GM21515 (cell line): Measurements from ENCODE around the gene RAB7A.
"Not testable (repeated sequence)": the region's sequence is repeated elsewhere in the genome, so short reads cannot be mapped to it uniquely, and the experiment has no call there.

Experiments
- ATAC-seq: cut with Tn5 transposase; IDR thresholded peaks from one replicate; pipeline ENCODE4 v1.9.1; 2021; ENCODE audit not compliant: unreplicated experiment

RAB7A gene

GRCh38 chr3:128815318-128816064 lies 89.5 kb downstream of the RAB7A start:
- no peak for ATAC-seq

- no peak for ATAC-seq
Observed at GRCh38 chr3:128818186-128818787, 92.3 kb downstream of the RAB7A start.

- no peak for ATAC-seq
Observed at GRCh38 chr3:128820252-128820839, 94.4 kb downstream of the RAB7A start.

DNA sequence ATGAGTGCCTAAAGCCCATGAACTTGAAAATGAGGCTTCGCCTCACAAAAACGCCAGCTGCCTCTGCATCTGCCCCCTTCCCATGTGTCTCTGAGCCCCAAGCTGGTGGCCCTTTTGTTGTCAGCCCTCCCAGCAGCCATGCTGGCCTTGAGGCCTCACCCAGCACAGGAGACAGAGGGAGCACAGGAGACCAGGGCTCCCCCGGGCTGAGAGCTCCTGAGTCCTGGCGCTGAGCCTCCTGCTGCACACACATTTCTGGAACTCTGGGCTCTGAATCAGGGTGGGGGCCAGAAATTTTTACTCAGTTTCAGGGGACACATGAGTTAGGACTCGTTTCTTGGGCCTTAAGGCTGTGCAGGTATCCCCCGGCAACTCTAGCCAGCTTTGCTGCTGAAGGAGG lies 97.0 kb downstream of the RAB7A start:
- ATAC-seq: no peak

DNA sequence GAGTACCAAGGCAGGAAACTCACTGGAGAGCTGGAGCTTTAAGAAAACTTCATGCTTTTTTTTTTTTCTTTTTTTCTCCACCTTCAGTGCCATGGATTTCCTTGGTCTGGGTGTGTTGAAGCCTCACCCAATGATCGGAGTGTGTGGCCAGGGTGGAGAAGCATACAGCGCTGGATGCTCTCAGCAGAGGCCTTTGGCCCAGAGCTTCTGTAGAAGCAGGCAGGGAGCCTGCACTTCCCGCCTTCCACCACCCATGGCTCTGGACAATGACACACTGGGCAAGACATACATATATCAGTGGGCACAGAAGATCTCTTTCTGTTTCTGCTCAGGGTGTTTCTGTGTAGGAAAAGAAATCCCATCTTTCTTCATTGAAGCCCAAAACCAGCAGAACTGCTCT lies 97.6 kb downstream of the RAB7A start:
- ATAC-seq: no peak

- ATAC-seq: no peak
Observed at GRCh38 chr3:128824132-128824850, 98.3 kb downstream of the RAB7A start.

DNA sequence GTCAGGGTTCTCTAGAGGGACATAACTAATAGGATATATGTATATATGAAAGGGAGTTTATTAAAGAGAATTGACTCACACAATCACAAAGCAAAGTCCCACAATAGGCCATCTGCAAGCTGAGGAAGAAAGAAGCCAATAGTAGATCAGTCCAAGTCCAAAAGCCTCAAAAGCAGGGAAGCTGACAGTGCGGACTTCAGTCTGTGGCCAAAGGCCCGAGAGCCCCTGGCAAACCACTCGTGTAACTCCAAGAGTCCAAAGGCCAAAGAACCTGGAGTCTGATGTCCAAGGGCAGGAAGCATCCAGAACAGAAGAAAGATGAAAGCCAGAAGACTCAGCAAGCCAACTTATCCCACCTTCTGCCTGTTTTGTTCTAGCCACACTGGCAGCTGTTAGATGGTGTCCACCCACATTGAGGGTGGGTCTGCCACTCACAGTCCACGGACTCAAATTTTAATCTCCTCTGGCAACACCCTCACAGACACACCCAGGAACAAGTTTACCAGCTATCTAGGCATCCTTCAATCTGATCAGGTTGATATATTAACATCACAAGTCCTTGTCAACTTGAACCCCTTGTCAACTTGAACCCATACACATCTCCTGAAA lies 99.2 kb downstream of the RAB7A start:
- no peak for ATAC-seq

DNA sequence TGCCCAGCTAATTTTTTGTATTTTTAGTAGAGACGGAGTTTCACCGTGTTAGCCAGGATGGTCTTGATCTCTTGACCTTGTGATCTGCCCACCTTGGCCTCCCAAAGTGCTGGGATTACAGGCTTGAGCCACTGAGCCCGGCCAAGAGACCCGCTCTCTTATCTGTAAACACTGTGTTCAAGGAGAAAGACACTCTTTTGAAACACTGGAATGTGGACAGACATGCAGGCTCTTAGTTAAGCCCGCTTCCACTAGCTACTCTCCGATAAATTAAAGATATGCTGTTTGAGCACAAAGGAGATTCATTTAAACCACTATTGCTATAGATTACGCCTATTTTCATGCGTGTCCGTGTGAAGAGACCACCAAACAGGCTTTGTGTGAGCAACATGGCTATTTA lies 103.1 kb downstream of the RAB7A start:
- ATAC-seq: not testable (repeated sequence)

- ATAC-seq: not testable (repeated sequence)
Observed at GRCh38 chr3:128829925-128830625, 104.1 kb downstream of the RAB7A start.

DNA sequence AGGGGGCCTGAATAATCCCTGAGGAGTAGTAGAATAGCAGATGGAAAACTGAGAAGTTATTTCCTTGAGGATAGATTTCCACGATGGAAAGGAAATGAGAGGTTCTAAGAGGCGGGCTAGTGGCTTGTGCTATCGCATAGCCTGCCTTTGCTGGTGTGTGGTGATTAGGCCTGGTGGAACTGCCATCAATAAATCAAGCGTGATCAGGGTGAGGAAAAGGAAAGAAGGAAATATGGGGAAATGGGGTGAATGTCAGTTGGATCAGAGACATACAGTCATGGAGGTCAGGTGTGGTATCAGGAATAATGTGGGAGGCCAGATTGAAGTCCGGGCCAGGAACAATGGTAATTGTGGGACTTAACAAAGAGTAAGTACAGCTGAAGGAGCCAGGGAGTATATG lies 104.8 kb downstream of the RAB7A start:
- not testable (repeated sequence) for ATAC-seq

- not testable (repeated sequence) for ATAC-seq
Observed at GRCh38 chr3:128832979-128833378, 107.0 kb downstream of the RAB7A start.

DNA sequence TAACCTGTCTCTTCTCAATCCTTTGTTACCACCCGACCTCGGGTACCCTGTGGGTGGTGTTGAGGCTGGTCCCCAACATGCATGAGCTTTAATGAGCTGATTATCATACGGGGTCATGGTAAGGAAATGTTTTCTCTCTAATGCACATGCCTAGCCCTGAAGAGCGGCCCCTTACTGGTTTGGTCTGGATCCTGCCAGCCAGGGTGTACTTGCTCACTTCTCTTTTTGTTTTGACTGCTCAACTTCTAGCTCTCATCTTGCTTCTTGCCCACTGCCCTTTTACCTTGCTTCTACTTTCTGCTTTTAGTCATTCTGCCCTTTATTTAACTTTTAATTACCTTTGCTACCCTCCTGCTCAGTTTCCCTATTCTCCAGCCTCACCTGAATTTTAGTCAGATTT lies 109.1 kb downstream of the RAB7A start:
- ATAC-seq: no peak

GRCh38 chr3:128841926-128842920 lies 116.2 kb downstream of the RAB7A start:
- ATAC-seq: no peak

GRCh38 chr3:128844502-128844901 lies 118.5 kb downstream of the RAB7A start:
- ATAC-seq: no peak

DNA sequence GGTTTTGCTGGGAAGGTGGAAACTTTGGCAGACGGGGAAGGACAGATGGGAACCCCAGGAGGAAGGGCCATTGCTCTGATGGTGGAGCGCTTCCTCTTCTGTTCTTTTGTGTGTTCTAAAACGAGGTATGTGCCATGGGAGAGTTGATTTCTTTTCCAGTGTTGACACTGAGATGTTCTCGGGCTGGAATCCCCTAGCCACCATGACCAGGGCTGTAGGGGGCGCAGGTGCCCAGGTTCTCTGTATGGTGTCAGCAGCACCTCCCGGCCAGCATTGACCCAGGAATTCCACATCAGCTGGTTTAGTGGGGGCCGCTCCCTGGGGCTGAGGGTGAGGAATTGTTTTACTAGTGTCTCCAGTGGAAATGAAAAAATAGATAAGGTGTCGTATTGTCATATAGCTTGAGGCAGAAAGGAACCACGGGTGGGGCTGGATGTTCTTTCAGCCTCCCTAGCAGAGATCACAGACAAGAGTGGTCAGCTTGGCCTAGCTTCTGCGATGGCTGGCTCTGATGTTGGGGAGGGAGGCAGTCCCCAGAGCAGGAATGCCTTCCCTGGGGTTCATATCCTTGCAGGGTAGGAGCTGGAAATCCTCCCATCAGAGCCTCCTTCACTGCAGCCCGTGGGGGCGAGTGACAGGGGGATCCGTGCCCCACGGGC lies 119.3 kb downstream of the RAB7A start:
- no peak for ATAC-seq

DNA sequence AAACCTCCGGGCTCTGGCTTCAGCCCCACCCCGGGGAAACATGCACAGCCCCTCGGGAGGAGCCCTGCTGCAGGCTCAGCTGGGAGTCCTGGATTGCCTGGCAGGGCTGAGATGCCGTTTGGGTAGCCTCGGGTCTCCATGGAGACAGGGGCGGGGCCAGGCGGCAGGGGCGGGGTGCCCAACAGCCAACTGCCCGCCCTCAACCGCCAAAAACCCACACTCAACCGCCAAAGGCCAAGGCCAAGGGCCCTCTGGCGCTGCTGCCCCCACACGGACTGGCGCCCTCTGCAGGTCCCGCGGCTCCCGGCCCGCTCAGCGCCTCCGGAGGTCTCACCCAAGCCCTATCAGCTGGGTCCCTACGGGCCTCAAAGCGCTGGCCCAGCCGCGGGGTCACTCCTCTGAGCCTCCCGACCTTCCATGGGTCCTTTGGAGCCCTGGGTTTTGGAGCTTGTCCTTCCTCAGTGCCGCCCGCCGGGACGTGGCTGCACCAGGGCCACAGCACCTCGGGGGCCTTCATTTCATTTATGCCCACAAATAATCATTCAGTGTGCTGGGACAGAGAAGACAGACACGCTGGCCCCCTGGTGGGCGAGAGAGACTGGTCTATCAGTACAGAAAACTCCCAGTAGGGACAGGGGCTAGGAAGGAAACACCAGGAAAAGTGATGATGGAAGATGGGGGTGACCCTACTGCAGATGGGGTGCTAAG lies 119.9 kb downstream of the RAB7A start:
- peak; percentile 54 for ATAC-seq

- no peak for ATAC-seq
Observed at GRCh38 chr3:128846486-128846891, 120.5 kb downstream of the RAB7A start.

DNA sequence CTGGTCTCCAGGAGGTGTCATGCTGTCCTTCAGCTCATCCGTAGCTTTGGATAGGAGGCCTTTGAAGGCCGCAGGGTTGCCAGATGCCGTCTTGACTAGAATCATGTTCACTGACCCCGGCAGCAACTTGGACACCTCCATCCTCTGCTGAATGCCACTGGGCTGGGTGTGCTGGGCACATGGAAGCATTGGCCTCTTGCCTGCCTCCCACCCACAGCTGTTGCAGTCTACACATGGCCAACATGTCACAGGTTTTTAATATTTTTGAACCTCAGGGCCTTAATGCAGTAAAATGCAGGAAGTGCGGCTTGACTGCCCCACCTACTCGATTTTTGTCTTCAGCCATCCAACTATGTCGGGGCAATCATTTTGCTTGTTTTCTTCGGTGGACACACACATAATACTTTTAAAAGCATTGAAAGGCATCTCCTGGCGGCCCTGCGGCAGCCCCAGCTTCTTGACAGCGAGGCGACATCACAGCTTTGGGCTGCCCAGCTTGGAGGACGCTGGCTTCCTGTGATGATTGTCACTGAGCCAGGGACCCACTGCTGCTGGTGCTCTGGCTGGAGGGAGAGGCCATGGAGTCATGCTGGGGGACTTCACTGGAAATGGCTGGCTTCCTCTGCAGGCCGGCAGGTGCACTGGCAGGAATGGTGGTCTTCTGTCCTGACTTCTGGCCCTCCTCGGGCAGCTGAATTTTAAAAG lies 121.8 kb downstream of the RAB7A start:
- no peak for ATAC-seq
